LoVo (cell line): ENCODE data around the gene FSTL3.
A peak's percentile ranks its signal among the peaks of the same experiment; 100 is the strongest.
"Not testable (repeated sequence)": the region's sequence is repeated elsewhere in the genome, so short reads cannot be mapped to it uniquely, and the experiment has no call there.

Experiments
- DNase-seq: peaks from one replicate; pipeline ENCODE4 v3.0.0-alpha.2; 2016; ENCODE audit warnings: low spot score

FSTL3 gene

GRCh38 chr19:676339-677105 lies at the start of gene FSTL3:
TSS of gene FSTL3 (plus strand) at chr19:676392. CDS start at chr19:676424, 32 bp downstream.
- DNase-seq = peak; percentile 57

GRCh38 chr19:626566-626965 lies 49.6 kb upstream of the FSTL3 start:
- DNase-seq = not testable (repeated sequence)

GRCh38 chr19:628168-628567 lies 48.0 kb upstream of the FSTL3 start:
- DNase-seq = no peak

GRCh38 chr19:629515-629914 lies 46.7 kb upstream of the FSTL3 start:
- DNase-seq = not testable (repeated sequence)

GRCh38 chr19:629961-630714 lies 46.1 kb upstream of the FSTL3 start:
- no peak for DNase-seq

- DNase-seq = peak; percentile 54
Measured at GRCh38 chr19:632579-633067, 43.6 kb upstream of the FSTL3 start.

- peak; percentile 97 for DNase-seq
Measured at GRCh38 chr19:633068-633785, 43.0 kb upstream of the FSTL3 start, which contains the start of gene POLRMT. TSS of gene POLRMT (minus strand) at chr19:633537. CDS start at chr19:633512, 25 bp downstream.

GRCh38 chr19:633786-634639 lies 42.2 kb upstream of the FSTL3 start:
- no peak for DNase-seq

- DNase-seq = no peak
Measured at GRCh38 chr19:634975-635652, 41.1 kb upstream of the FSTL3 start.

- DNase-seq = no peak
Measured at GRCh38 chr19:638906-639252, 37.3 kb upstream of the FSTL3 start.

- DNase-seq = peak; percentile 89
Measured at GRCh38 chr19:639253-640160, 36.7 kb upstream of the FSTL3 start, which contains the start of gene FGF22. TSS of gene FGF22 (plus strand) at chr19:639879. CDS start at chr19:639926, 47 bp downstream.

GRCh38 chr19:640161-640558 lies 36.0 kb upstream of the FSTL3 start:
- DNase-seq = no peak

GRCh38 chr19:640606-641189 lies 35.5 kb upstream of the FSTL3 start:
- DNase-seq = no peak

GRCh38 chr19:641702-642101 lies 34.5 kb upstream of the FSTL3 start:
- no peak for DNase-seq

GRCh38 chr19:642767-643727 lies 33.1 kb upstream of the FSTL3 start:
- no peak for DNase-seq

GRCh38 chr19:643736-644135 lies 32.5 kb upstream of the FSTL3 start:
- no peak for DNase-seq

- DNase-seq = no peak
Measured at GRCh38 chr19:644363-644762, 31.8 kb upstream of the FSTL3 start.

GRCh38 chr19:644789-645188 lies 31.4 kb upstream of the FSTL3 start:
- DNase-seq = no peak
